ENCODE results near the gene NPY4R2. TPM values are rescaled to one million over a fixed set of nuclear protein-coding genes. Genes with fewer than 3 reads are reported as not detected.
"Not testable (repeated sequence)": the region's sequence is repeated elsewhere in the genome, so short reads cannot be mapped to it uniquely, and the experiment has no call there.

NPY4R2 gene
- total RNA-seq, 1 experiment from 2014 or later = not detected

- not testable (repeated sequence) for H2AFZ ChIP-seq (ENCODE audit: low read length); H3K9ac ChIP-seq (ENCODE audit: low read length); H3K36me3 ChIP-seq (ENCODE audit: insufficient read depth, low read length); H3K27me3 ChIP-seq (ENCODE audit: low read length); H3K9me2 ChIP-seq (replicated peaks; ENCODE audit: insufficient read depth, low read length); H3K27ac ChIP-seq (ENCODE audit: low read length); H3K4me2 ChIP-seq (ENCODE audit: low read depth, low read length, poor library complexity, severe bottlenecking); DNase-seq; H3K4me3 ChIP-seq (ENCODE audit: low read length); H4K20me1 ChIP-seq (ENCODE audit: insufficient read depth, low read depth, low read length); H3K9me3 ChIP-seq (ENCODE audit: low read length); H3K4me1 ChIP-seq (ENCODE audit: low read length); H3K79me2 ChIP-seq (ENCODE audit: low read length)
Measured at GRCh38 chr10:47922503-47922902, 4.0 kb downstream of the NPY4R2 start.

DNA sequence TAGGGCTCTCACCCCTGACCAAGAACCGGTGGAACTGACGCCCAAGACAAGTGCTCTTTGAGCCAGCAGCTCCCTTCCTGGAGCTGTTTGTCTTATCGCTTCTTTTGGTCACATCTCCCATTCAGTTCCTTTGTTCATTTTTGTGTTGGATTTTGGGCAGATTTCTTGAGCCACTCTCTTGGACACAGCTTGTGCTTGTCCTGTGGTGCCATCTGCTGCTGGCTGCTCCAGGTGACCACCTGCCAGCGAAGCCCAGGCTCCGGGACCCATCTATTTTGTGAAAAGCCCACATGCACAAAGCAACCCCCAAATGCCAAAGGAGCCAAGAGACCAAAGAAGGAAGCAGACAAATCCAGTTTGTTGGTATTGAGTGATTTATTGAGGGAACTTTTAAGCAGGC lies 6.2 kb downstream of the NPY4R2 start:
- not testable (repeated sequence) for H2AFZ ChIP-seq (ENCODE audit: low read length); H3K4me1 ChIP-seq (ENCODE audit: low read length); H3K4me3 ChIP-seq (ENCODE audit: low read length); H3K9ac ChIP-seq (ENCODE audit: low read length); H3K27me3 ChIP-seq (ENCODE audit: low read length); H3K27ac ChIP-seq (ENCODE audit: low read length); H3K79me2 ChIP-seq (ENCODE audit: low read length); H4K20me1 ChIP-seq (ENCODE audit: insufficient read depth, low read depth, low read length); H3K9me2 ChIP-seq (replicated peaks; ENCODE audit: insufficient read depth, low read length); H3K36me3 ChIP-seq (ENCODE audit: insufficient read depth, low read length); H3K4me2 ChIP-seq (ENCODE audit: low read depth, low read length, poor library complexity, severe bottlenecking); H3K9me3 ChIP-seq (ENCODE audit: low read length); DNase-seq

- H3K4me2 ChIP-seq (ENCODE audit: low read depth, low read length, poor library complexity, severe bottlenecking); H4K20me1 ChIP-seq (ENCODE audit: insufficient read depth, low read depth, low read length); H3K36me3 ChIP-seq (ENCODE audit: insufficient read depth, low read length); H3K9me2 ChIP-seq (replicated peaks; ENCODE audit: insufficient read depth, low read length); H3K4me3 ChIP-seq (ENCODE audit: low read length); DNase-seq; H3K79me2 ChIP-seq (ENCODE audit: low read length); H3K27me3 ChIP-seq (ENCODE audit: low read length); H3K9me3 ChIP-seq (ENCODE audit: low read length); H3K27ac ChIP-seq (ENCODE audit: low read length); H3K9ac ChIP-seq (ENCODE audit: low read length); H3K4me1 ChIP-seq (ENCODE audit: low read length); H2AFZ ChIP-seq (ENCODE audit: low read length): not testable (repeated sequence)
Measured at GRCh38 chr10:47927147-47927916, 8.9 kb downstream of the NPY4R2 start.

DNA sequence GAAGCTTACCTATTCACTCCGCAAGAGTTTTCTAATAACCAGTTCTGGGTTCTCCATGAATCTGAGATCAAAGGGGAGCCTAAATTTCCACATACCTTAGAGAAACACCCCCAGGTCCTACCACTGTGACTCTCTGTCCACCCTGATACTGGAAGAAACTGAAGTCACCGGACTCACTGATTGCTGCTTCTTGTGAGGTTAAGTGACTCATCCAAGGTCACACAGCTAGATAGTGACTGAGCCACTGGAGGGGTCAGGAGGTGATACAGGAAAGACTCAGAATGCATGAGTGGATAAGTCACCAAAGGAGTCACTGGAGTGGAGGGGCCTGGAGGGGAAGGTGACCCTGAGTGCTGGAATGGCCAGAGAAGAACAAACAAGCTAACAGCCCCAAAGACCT lies 9.8 kb downstream of the NPY4R2 start:
- not testable (repeated sequence) for H3K9me2 ChIP-seq (replicated peaks; ENCODE audit: insufficient read depth, low read length); H3K27ac ChIP-seq (ENCODE audit: low read length); H3K27me3 ChIP-seq (ENCODE audit: low read length); H3K9ac ChIP-seq (ENCODE audit: low read length); H3K79me2 ChIP-seq (ENCODE audit: low read length); H3K9me3 ChIP-seq (ENCODE audit: low read length); DNase-seq; H3K4me1 ChIP-seq (ENCODE audit: low read length); H4K20me1 ChIP-seq (ENCODE audit: insufficient read depth, low read depth, low read length); H2AFZ ChIP-seq (ENCODE audit: low read length); H3K4me3 ChIP-seq (ENCODE audit: low read length); H3K36me3 ChIP-seq (ENCODE audit: insufficient read depth, low read length); H3K4me2 ChIP-seq (ENCODE audit: low read depth, low read length, poor library complexity, severe bottlenecking)

GRCh38 chr10:47932824-47933223 lies 14.4 kb downstream of the NPY4R2 start:
- H3K4me2 ChIP-seq (ENCODE audit: low read depth, low read length, poor library complexity, severe bottlenecking); H3K27me3 ChIP-seq (ENCODE audit: low read length); H3K79me2 ChIP-seq (ENCODE audit: low read length); H3K36me3 ChIP-seq (ENCODE audit: insufficient read depth, low read length); H3K4me3 ChIP-seq (ENCODE audit: low read length); H2AFZ ChIP-seq (ENCODE audit: low read length); H3K27ac ChIP-seq (ENCODE audit: low read length); H3K9me3 ChIP-seq (ENCODE audit: low read length); H3K4me1 ChIP-seq (ENCODE audit: low read length); H4K20me1 ChIP-seq (ENCODE audit: insufficient read depth, low read depth, low read length); H3K9ac ChIP-seq (ENCODE audit: low read length); H3K9me2 ChIP-seq (replicated peaks; ENCODE audit: insufficient read depth, low read length); DNase-seq: not testable (repeated sequence)

- not testable (repeated sequence) for H3K9me2 ChIP-seq (replicated peaks; ENCODE audit: insufficient read depth, low read length); H3K9me3 ChIP-seq (ENCODE audit: low read length)
Measured at GRCh38 chr10:47933462-47933861, 15.0 kb downstream of the NPY4R2 start.

GRCh38 chr10:47936772-47937228 lies 18.3 kb downstream of the NPY4R2 start:
- not testable (repeated sequence) for H3K4me1 ChIP-seq (ENCODE audit: low read length); H3K36me3 ChIP-seq (ENCODE audit: insufficient read depth, low read length); H3K4me3 ChIP-seq (ENCODE audit: low read length); H3K79me2 ChIP-seq (ENCODE audit: low read length); H3K9me2 ChIP-seq (replicated peaks; ENCODE audit: insufficient read depth, low read length); H3K9ac ChIP-seq (ENCODE audit: low read length); H3K9me3 ChIP-seq (ENCODE audit: low read length); H2AFZ ChIP-seq (ENCODE audit: low read length); H3K27ac ChIP-seq (ENCODE audit: low read length); H3K4me2 ChIP-seq (ENCODE audit: low read depth, low read length, poor library complexity, severe bottlenecking); DNase-seq; H3K27me3 ChIP-seq (ENCODE audit: low read length); H4K20me1 ChIP-seq (ENCODE audit: insufficient read depth, low read depth, low read length)

More at GRCh38 chr10:47933462-47933861, 15.0 kb downstream of the NPY4R2 start:
- H3K4me3 ChIP-seq (ENCODE audit: low read length); H3K36me3 ChIP-seq (ENCODE audit: insufficient read depth, low read length); DNase-seq; H4K20me1 ChIP-seq (ENCODE audit: insufficient read depth, low read depth, low read length); H3K27me3 ChIP-seq (ENCODE audit: low read length); H3K4me2 ChIP-seq (ENCODE audit: low read depth, low read length, poor library complexity, severe bottlenecking); H3K79me2 ChIP-seq (ENCODE audit: low read length); H3K9ac ChIP-seq (ENCODE audit: low read length); H3K27ac ChIP-seq (ENCODE audit: low read length); H3K4me1 ChIP-seq (ENCODE audit: low read length); H2AFZ ChIP-seq (ENCODE audit: low read length): not testable (repeated sequence)

- H3K36me3 ChIP-seq (ENCODE audit: insufficient read depth, low read length); H3K79me2 ChIP-seq (ENCODE audit: low read length); H3K27me3 ChIP-seq (ENCODE audit: low read length): not testable (repeated sequence)
Measured at GRCh38 chr10:47937634-47938033, 19.2 kb downstream of the NPY4R2 start.

DNA sequence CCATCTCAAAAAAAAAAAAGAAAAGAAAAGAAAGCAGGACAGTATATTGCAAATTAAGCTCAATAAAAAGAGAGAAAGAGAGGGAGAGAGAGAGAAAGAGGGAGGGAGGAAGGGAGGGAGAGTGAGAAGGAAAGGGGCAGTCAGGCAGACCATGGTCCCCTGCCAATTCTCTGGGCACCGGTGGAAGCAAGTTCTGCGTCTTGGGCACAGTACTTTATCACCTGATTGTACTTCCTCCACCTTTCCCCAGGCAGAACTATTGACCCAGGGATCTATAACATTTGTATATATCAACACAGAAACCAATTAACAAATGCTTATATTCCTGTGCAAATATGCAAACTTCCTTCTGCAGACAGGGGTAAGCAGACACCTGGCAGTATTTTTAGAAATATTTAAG lies 22.4 kb downstream of the NPY4R2 start:
- H3K9ac ChIP-seq (ENCODE audit: low read length); DNase-seq; H3K36me3 ChIP-seq (ENCODE audit: insufficient read depth, low read length); H3K9me3 ChIP-seq (ENCODE audit: low read length); H3K27ac ChIP-seq (ENCODE audit: low read length); H3K4me3 ChIP-seq (ENCODE audit: low read length); H3K27me3 ChIP-seq (ENCODE audit: low read length); H3K79me2 ChIP-seq (ENCODE audit: low read length); H2AFZ ChIP-seq (ENCODE audit: low read length); H3K9me2 ChIP-seq (replicated peaks; ENCODE audit: insufficient read depth, low read length); H3K4me2 ChIP-seq (ENCODE audit: low read depth, low read length, poor library complexity, severe bottlenecking); H4K20me1 ChIP-seq (ENCODE audit: insufficient read depth, low read depth, low read length); H3K4me1 ChIP-seq (ENCODE audit: low read length): not testable (repeated sequence)

More at GRCh38 chr10:47937634-47938033, 19.2 kb downstream of the NPY4R2 start:
- H3K4me2 ChIP-seq (ENCODE audit: low read depth, low read length, poor library complexity, severe bottlenecking); DNase-seq; H4K20me1 ChIP-seq (ENCODE audit: insufficient read depth, low read depth, low read length); H3K27ac ChIP-seq (ENCODE audit: low read length); H3K9me2 ChIP-seq (replicated peaks; ENCODE audit: insufficient read depth, low read length); H3K4me3 ChIP-seq (ENCODE audit: low read length); H3K9ac ChIP-seq (ENCODE audit: low read length); H2AFZ ChIP-seq (ENCODE audit: low read length); H3K4me1 ChIP-seq (ENCODE audit: low read length); H3K9me3 ChIP-seq (ENCODE audit: low read length): not testable (repeated sequence)
